GM21360 (cell line): ENCODE results near the gene ARMH3.

Experiments used
- ATAC-seq: cut with Tn5 transposase; IDR thresholded peaks from one replicate; pipeline ENCODE4 v1.9.1; 2021; ENCODE audit warnings: mild to moderate bottlenecking, moderate library complexity; ENCODE audit not compliant: unreplicated experiment

ARMH3 gene

DNA sequence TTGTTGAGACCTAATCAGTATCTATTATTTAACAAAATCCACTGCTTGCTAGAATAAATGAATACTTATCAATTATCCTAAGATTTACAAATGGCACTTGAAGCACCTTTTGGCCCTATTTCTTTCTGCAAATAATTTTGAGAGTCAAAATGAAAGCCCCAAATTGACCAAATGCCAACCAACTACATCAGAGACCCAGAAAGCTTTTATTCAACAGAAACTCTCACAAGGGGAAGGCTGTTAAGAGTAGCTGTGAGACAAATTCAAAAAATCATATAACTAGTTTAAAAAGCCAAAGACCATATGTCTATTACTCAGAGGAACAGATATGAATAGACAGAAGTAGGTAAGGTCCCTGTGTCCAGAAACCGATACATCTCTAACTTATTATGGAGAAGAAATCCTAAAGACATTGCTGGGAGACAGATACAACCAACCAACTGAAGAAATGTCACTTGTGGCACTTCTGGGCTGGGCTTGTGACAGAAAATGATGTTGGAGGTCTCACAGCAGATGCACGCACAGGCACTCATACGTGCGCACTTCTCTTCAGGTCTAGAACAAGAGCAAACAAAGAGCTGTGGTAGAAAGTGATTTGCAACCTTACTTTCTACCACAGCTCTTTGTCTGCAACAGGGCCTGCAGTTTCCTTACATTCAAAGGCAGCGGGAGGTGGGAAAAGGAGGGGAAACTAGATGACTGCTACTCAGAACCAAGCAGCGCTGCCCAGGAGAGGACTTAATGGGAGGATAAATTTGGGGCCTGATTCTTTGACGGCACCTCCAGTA is 153.7 kb downstream of the ARMH3 start:
- no peak for ATAC-seq

- no peak for ATAC-seq
Observed at GRCh38 chr10:101901340-101901739, 154.6 kb downstream of the ARMH3 start.

GRCh38 chr10:101897633-101898032 is 158.3 kb downstream of the ARMH3 start:
- ATAC-seq = no peak

DNA sequence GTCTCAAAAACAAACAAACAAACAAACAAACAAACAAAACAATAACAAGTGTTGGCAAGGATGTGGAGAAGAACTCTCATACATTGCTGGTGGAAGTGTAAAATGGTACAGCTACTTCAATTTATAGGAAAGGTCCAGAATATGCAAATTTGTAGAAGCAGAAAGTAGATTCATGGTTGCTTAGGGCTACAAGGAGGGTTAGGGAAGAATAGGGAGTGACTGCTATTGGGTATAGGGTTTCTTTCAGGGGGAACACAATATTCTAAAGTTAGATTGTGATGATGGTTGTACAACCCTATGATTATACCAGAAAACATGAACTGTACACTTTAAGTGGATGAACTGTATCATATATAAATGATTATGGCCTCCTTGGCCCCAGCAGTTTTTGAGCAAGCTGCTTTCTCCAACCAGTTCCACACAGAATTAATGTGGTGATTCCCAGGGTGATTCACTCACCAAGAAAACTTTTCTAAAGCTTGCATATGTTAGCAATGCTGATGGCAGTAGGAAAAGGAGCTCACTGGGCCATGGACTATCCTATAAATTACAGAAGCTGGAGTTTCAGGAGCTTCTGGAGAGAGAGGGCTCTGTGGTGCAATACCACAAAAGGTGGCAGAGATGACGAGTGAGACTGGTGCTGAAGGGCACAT is 159.6 kb downstream of the ARMH3 start:
- no peak for ATAC-seq

GRCh38 chr10:101895781-101896180 is 160.2 kb downstream of the ARMH3 start:
- no peak for ATAC-seq

DNA sequence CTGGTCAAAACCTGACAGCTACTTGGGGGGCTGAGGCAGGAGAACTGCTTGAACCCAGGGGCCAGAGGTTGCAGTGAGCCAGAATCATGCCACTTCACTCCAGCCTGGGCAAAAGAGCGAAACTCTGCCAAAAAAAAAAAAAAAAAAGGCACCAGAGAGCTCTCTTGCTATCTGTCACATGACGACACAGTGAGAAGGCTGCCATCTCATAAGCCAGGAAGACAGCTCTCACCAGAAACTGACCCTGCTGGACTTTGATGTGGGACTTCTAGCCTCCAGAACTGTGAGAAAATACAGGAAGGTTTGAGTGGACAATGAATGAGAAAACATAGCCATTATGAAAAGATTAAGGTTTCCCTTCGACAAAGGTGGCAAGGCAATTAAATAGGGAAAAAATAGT is 161.2 kb downstream of the ARMH3 start:
- no peak for ATAC-seq

DNA sequence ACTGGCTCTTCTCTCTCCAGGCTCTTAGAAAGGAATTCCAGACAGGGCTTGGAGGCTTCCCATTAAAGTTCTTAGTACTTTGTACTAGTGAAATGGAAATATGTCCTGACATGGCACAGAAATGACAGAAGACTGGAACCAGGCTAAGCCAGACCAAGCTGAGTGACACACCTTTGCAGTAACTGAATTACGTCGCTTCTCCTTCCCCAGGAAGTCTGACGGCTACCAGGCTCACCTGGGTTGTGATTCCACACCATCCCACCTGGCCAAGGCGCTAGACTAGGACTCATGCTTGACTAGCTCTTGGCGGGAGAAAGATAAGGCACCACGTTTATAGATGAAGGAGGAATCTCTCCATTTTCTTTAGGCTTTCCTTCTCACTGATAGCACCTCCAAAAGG is 161.7 kb downstream of the ARMH3 start:
- no peak for ATAC-seq

DNA sequence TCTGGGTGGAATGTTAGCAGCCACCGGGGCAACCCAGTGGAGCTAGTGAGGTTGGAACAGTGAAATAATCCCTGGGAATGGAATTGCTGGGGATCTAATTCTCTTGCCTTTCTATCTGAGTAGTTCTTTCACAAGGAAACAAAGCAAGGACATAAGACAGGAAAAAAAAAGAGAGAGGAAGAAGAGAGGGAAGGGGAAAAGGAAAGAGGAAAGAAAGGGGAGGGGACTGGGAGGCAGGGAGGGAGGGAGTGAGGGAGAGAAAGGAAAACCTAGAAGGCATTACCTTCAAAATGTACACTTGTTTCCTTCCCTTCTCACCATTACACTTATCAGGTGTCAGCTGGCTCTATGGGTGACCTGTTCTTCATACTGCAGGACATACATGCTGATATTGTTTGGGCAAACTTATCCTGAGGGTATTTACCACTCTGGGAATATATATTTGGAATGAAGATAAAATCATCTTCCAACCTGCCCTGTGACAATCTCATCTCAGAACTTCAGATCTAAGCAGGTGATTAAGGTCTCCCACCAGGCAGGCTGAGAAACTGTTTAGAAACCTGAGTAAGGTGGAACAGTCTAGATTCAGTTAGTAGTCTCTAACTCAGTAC is 162.4 kb downstream of the ARMH3 start:
- no peak for ATAC-seq

- ATAC-seq = no peak
Observed at GRCh38 chr10:101892782-101893391, 163.1 kb downstream of the ARMH3 start.

- ATAC-seq = no peak
Observed at GRCh38 chr10:101889256-101890210, 166.4 kb downstream of the ARMH3 start.

DNA sequence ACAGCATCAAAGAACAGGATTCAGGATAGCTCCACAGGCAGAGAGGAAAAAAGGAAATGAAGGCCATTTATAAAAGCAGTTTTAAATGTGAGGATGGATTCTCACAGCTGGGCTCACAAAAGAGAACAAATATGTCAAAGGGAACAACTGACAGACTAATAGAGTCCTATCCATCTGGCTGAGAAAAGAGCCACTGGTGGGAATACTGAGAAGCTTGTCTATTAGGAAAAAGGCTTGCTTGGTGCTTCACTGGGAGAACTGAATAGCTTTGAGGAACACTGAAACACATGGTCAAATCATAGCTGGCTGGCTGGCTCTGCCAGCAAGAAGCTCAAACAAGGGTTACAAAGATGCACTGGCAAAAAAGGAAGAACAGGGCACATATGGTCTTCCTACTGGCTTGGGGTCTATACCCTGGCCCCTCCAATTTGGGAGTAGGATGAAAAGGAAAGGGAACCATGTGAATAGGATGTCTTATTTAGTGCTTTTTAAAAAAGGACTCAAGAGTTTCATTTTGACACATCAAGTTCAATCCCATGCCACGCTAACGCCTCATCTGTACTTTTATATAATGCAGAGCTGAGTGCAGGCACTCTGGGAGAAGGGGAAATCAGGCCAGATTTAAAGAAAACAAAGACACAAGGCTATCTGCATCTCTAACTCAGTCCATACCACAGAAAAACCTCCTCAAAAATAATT is 167.6 kb downstream of the ARMH3 start:
- no peak for ATAC-seq

- no peak for ATAC-seq
Observed at GRCh38 chr10:101887775-101888174, 168.2 kb downstream of the ARMH3 start.

- no peak for ATAC-seq
Observed at GRCh38 chr10:101886521-101887312, 169.3 kb downstream of the ARMH3 start.

DNA sequence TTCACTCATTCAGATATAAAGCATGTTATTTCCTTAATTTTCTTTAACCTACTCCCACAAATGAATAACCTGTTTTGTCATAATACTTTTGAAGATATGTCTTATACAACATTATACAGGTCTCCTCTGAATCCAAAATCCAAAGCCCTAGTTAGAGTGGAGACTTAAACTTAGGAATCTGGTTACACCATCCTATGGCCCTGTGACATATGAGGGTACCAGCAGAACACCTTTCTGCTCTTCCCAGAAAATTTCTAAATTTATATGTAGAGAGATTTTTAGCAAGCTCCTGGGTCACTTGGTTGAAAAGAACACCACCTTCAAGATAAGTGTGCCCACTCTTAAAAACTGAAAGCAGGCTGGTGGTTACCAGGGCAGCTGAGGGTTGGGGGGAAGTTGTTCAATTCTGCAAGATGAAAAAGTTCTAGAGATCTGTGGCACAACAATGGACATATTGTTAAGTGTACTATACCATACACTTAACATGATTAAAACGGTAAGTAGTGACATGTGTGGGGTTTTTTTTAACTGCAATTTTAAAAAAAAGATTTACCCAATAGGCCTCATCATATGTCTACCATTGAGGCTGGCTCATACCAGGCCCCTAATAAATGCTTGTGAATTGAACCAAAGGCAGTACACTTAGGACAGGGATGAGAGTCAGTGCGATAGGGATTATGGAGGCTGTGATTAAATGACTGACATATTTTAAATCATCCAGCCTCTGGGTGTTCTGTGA is 174.8 kb downstream of the ARMH3 start:
- no peak for ATAC-seq

- ATAC-seq = no peak
Observed at GRCh38 chr10:101880232-101880573, 175.8 kb downstream of the ARMH3 start.

GRCh38 chr10:101879456-101880231 is 176.3 kb downstream of the ARMH3 start:
- no peak for ATAC-seq

DNA sequence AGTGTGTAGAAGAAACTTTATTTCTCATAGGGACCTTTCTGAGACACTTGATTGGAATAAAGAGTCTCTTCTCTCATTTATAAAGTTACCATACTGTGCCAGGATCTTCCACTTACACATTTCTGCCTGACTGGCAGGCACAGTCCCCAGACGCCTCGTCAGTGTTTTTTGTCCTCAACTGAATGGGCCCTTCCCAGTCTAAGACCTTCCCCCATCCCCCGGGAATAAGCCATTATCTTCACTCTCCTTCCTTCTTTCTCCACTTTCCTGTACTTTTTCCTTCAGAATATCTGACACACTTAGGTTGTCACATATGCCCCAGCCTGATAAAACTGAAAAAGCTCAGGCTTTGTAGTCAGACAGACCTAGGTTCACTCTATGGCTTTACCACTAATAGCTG is 177.1 kb downstream of the ARMH3 start:
- ATAC-seq = no peak
